Esophagus muscularis mucosa (tissue), 4 donors: ENCODE measurements around the gene EYA4.

Experiments
- EP300 ChIP-seq: sonication (generic); formaldehyde crosslinking; IDR thresholded peaks from one replicate; pipeline ENCODE4 v1.6.1; 2017; ENCODE audit warnings: antibody characterized with exemption
- POLR2A ChIP-seq: fragments of 450-650 bp; IDR thresholded peaks from one replicate; pipeline ENCODE4 v1.6.1; 2017; ENCODE audit warnings: antibody characterized with exemption, moderate library complexity, mild to moderate bottlenecking, low read depth
- POLR2AphosphoS5 ChIP-seq, 2 donors: sonication (generic); formaldehyde crosslinking; IDR thresholded peaks; one replicate each; pipeline ENCODE4 v1.6.1; 2017; ENCODE audit warnings: antibody characterized with exemption in 2 of 2
- TF ChIP-seq, protein P1 (sequence below), 3 experiments: fragments of 200-600 bp in 2 of 3; fragments of 450-650 bp in 1 of 3; sonication (generic) in 2 of 3; IDR thresholded peaks; one replicate each; pipeline ENCODE4 v1.5.1; 2017 to 2019; ENCODE audit warnings: antibody characterized with exemption in 3 of 3, mild to moderate bottlenecking in 2 of 3, moderate library complexity in 1 of 3

DNA sequence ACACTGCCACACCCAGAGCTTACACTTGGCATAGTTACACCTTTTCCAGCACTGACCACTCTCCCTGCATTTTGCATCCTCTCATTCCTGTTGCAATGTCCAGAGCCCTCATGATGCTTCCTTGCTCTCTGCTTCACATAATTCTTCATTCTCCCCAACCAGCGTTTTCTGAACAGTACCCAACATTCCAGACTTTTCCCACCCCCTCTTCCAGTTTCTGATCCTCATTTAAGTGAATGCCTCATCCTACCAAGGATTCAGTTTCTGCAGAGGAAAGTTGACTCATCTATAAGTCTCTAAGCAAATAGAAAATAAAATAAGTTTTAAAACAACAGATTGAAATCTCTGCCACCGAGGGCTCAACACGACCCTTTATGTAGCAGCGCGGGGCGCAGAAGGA, 326.5 kb downstream of the EYA4 start:
- TF ChIP-seq, protein P1, sequence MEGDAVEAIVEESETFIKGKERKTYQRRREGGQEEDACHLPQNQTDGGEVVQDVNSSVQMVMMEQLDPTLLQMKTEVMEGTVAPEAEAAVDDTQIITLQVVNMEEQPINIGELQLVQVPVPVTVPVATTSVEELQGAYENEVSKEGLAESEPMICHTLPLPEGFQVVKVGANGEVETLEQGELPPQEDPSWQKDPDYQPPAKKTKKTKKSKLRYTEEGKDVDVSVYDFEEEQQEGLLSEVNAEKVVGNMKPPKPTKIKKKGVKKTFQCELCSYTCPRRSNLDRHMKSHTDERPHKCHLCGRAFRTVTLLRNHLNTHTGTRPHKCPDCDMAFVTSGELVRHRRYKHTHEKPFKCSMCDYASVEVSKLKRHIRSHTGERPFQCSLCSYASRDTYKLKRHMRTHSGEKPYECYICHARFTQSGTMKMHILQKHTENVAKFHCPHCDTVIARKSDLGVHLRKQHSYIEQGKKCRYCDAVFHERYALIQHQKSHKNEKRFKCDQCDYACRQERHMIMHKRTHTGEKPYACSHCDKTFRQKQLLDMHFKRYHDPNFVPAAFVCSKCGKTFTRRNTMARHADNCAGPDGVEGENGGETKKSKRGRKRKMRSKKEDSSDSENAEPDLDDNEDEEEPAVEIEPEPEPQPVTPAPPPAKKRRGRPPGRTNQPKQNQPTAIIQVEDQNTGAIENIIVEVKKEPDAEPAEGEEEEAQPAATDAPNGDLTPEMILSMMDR (IDR thresholded peaks at IDR 0.05): no peak
- TF ChIP-seq POLR2A: no peak
- no peak for TF ChIP-seq POLR2AphosphoS5 (IDR thresholded peaks at IDR 0.05)
- TF ChIP-seq EP300: no peak
